Stimulated activated CD4-positive, alpha-beta T cell treated with anti-CD3 and anti-CD28 coated beads, Interleukin-12 subunit alpha, Interleukin-12 subunit beta, amount 100 ng/mL, for 4 hours (primary cell): ENCODE measurements around the gene CHST8.
A peak's percentile ranks its signal among the peaks of the same experiment; 100 is the strongest.

Experiments used
- DNase-seq: peaks from one replicate; pipeline ENCODE4 v3.0.0-alpha.2; 2020

Gene CHST8

GRCh38 chr19:33773704-33774624 is 152.2 kb downstream of the CHST8 start:
- DNase-seq: no peak

GRCh38 chr19:33774751-33775150 is 153.0 kb downstream of the CHST8 start:
- DNase-seq: no peak

GRCh38 chr19:33775731-33776487 is 154.2 kb downstream of the CHST8 start:
- no peak for DNase-seq

- no peak for DNase-seq
These were observed 155.6 kb downstream of the CHST8 start for GRCh38 chr19:33777351-33777750.

GRCh38 chr19:33777753-33778088 is 156.0 kb downstream of the CHST8 start:
- DNase-seq: no peak

- DNase-seq: peak; percentile 87
These were observed 156.5 kb downstream of the CHST8 start for GRCh38 chr19:33778089-33778791.

- DNase-seq: no peak
These were observed 158.1 kb downstream of the CHST8 start for GRCh38 chr19:33779849-33780248.

GRCh38 chr19:33780251-33780650 is 158.5 kb downstream of the CHST8 start:
- DNase-seq: no peak

- DNase-seq: no peak
These were observed 159.0 kb downstream of the CHST8 start for GRCh38 chr19:33780746-33781145.

- no peak for DNase-seq
These were observed 159.7 kb downstream of the CHST8 start for GRCh38 chr19:33781415-33781935.

GRCh38 chr19:33781996-33782395 is 160.2 kb downstream of the CHST8 start:
- no peak for DNase-seq

GRCh38 chr19:33784432-33784831 is 162.7 kb downstream of the CHST8 start:
- no peak for DNase-seq

- no peak for DNase-seq
These were observed 164.0 kb downstream of the CHST8 start for GRCh38 chr19:33785795-33786194.

- no peak for DNase-seq
These were observed 166.9 kb downstream of the CHST8 start for GRCh38 chr19:33788676-33789075.

- no peak for DNase-seq
These were observed 167.6 kb downstream of the CHST8 start for GRCh38 chr19:33789344-33789743.

GRCh38 chr19:33794683-33795369 is 173.1 kb downstream of the CHST8 start:
- no peak for DNase-seq

GRCh38 chr19:33795370-33796163 is 173.8 kb downstream of the CHST8 start:
- DNase-seq: peak; percentile 64

GRCh38 chr19:33796164-33796875 is 174.6 kb downstream of the CHST8 start, which contains the start of gene KCTD15:
TSS of gene KCTD15 (plus strand) at chr19:33796870. CDS start at chr19:33800455, 3,585 bp downstream.
- DNase-seq: peak; percentile 43

GRCh38 chr19:33797802-33798671 is 176.3 kb downstream of the CHST8 start:
- no peak for DNase-seq

GRCh38 chr19:33798681-33799111 is 176.9 kb downstream of the CHST8 start:
- DNase-seq: no peak
